GM19023 (cell line): ENCODE results near the gene THAP7.

Experiments used
- ATAC-seq: cut with Tn5 transposase; IDR thresholded peaks from one replicate; pipeline ENCODE4 v1.9.1; 2021; ENCODE audit warnings: mild to moderate bottlenecking, moderate library complexity; ENCODE audit not compliant: unreplicated experiment

The THAP7 gene

DNA sequence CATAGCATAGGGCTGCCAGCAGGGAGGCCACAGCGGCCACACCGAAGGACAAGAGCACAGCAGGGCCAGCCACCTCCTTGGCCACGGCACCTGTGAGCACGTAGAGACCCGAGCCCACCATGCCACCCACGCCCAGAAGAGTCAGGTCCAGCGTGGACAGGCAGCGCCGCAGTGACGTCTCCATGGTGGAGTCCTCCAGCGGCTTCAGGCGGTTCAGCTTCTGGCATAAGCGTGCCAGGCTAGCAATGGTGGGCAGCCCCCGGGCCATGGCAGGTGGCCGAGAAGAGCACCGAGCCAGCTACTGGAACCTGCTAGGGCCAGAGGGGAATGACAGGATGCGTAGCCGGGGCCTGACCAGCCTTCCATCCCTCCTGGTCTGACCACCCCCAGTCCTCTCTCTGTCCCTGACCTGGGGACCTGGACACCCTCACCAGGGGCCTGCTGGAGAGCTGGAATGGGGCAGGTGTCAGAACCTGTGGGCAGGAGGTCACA is 29.7 kb upstream of the THAP7 start:
- no peak for ATAC-seq

GRCh38 chr22:21030621-21031544 is 29.0 kb upstream of the THAP7 start:
- no peak for ATAC-seq

- no peak for ATAC-seq
Measured at GRCh38 chr22:21030032-21030431, 28.1 kb upstream of the THAP7 start.

DNA sequence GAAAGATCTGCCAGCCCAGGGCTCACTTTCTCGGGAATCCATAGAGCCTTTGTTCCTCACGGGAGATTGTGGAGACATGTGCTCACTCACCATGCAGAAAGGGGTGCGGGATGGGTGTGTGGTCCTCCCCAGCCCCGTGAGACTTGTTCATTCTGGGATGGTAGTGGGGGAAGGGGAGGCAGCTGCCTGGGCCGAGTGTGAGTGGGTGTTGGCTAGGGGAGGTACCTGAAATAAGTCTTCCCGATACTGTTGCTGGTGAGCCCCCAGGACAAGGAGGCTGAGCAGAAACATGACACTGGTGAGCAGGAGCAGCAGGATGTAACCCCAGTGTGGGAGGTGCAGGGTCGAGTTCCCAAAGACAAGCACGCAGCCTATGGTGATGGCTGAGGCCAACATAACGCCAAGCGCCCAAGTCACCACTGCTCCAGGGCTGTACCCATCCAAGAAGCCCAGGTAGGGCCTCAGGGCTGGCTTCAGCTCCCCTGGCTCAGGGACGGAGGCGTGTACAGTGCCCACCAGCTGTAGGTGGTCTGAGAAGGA is 27.6 kb upstream of the THAP7 start:
- ATAC-seq, result no peak

- no peak for ATAC-seq
Measured at GRCh38 chr22:21028277-21029251, 26.6 kb upstream of the THAP7 start.

- no peak for ATAC-seq
Measured at GRCh38 chr22:21026783-21027692, 25.1 kb upstream of the THAP7 start.

DNA sequence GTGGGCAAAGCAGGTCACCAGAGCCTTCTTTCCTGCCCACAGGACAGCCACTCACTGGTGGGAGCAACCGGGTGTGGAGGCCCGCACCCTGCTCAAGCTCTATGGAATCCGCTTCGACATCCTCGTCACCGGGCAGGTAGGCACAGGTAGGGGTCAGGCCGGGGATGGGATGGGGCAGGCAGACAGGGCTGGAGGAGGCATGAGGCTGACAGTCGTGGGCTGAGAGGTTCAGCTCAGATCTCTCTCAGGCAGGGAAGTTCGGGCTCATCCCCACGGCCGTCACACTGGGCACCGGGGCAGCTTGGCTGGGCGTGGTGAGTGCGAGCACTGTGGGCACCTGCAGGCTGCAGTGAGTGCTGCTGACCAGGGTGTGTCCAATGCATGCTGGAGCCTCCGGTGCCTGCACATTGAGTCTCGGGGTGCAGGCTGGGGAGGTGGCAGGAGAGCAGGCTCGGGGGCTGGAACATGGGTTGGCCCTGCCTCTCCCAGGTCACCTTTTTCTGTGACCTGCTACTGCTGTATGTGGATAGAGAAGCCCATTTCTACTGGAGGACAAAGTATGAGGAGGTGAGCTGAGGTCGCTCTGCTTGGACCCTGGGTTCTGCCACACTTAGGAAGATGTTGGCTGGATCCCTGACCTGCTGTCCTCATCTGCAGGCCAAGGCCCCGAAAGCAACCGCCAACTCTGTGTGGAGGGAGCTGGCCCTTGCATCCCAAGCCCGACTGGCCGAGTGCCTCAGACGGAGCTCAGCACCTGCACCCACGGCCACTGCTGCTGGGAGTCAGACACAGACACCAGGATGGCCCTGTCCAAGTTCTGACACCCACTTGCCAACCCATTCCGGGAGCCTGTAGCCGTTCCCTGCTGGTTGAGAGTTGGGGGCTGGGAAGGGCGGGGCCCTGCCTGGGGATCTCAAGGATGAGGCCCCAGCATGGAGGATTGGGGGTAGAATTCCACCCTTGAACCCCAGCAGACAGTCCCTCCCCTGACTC is 24.1 kb upstream of the THAP7 start:
- no peak for ATAC-seq

- no peak for ATAC-seq
Measured at GRCh38 chr22:21025266-21025665, 23.3 kb upstream of the THAP7 start.

- no peak for ATAC-seq
Measured at GRCh38 chr22:21022955-21023614, 21.2 kb upstream of the THAP7 start.

DNA sequence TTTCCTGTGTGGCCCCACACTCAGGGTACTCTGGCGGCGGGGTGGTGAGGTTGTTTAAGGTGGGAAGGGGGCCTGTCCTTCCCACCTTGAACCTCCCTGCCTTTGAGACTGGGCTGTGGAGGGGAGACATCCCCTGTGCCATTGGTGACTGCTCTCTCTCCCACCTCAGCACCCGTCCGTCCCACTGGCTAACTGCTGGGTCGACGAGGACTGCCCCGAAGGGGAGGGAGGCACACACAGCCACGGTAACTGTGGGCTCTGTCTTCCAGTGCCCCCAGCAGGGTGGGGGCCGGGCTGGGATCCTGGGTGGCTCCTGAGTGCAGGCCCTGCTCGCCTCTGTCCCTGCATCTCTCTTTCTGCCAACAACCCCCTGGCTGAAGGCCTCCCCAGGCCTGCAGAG is 20.6 kb upstream of the THAP7 start:
- no peak for ATAC-seq

GRCh38 chr22:21020802-21021429 is 19.0 kb upstream of the THAP7 start:
- no peak for ATAC-seq

GRCh38 chr22:21018314-21018713 is 16.4 kb upstream of the THAP7 start:
- no peak for ATAC-seq

GRCh38 chr22:21016644-21017420 is 14.9 kb upstream of the THAP7 start:
- no peak for ATAC-seq

GRCh38 chr22:21015466-21016006 is 13.6 kb upstream of the THAP7 start:
- ATAC-seq, result no peak

GRCh38 chr22:21014726-21015465 is 13.0 kb upstream of the THAP7 start, which contains the start of gene P2RX6:
TSS of gene P2RX6 (plus strand) at chr22:21015165. CDS start at chr22:21015175, 10 bp downstream.
- ATAC-seq, result no peak

DNA sequence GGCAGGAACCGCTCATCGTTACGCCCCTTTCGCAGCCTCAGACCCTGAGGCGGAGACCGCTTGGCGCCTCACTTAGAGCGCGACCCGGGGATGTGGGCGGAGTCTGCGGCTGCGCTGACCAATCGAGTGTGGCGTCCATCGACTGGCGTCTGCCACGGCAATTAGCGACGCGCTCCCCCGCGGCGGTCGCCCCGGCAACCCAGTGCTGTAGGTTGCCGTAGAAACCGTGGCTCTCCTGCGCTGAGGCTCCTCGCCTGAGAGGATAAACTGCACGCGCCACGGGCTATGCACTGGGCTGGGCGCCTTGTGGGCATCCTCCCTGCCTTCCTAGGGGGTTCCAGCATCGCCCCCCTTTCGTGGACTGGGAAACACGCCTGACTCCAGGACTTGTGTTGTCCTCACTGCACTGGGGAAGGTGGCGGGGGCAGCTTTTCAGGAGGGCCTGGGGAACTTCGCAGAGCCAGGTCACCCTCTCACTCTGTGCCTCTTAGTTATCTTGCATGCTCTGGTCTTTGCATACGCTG is 12.3 kb upstream of the THAP7 start:
- peak; percentile 89 for ATAC-seq
